ENCODE results near the gene TWIST2.

TWIST2 gene

GRCh38 chr2:238945433-238946150, 97.7 kb downstream of the TWIST2 start:
- no peak for DNase-seq

GRCh38 chr2:238946318-238947242, 98.7 kb downstream of the TWIST2 start:
- DNase-seq, result no peak

GRCh38 chr2:238947243-238947760, 99.4 kb downstream of the TWIST2 start:
- no peak for DNase-seq

GRCh38 chr2:238947920-238948710, 100.2 kb downstream of the TWIST2 start:
- no peak for DNase-seq

GRCh38 chr2:238948765-238949641, 101.1 kb downstream of the TWIST2 start:
- DNase-seq, result no peak

- no peak for DNase-seq
Measured at GRCh38 chr2:238949710-238950345, 101.9 kb downstream of the TWIST2 start.

- no peak for DNase-seq
Measured at GRCh38 chr2:238950551-238950950, 102.7 kb downstream of the TWIST2 start.

- no peak for DNase-seq
Measured at GRCh38 chr2:238952261-238952919, 104.5 kb downstream of the TWIST2 start.

GRCh38 chr2:238954841-238955591, 107.1 kb downstream of the TWIST2 start:
- no peak for DNase-seq

- no peak for DNase-seq
Measured at GRCh38 chr2:238955648-238956531, 108.0 kb downstream of the TWIST2 start.

GRCh38 chr2:238956676-238957075, 108.8 kb downstream of the TWIST2 start:
- DNase-seq, result no peak
